GM11168 (cell line): Measurements from ENCODE around the gene ABCA7.

Source experiments
- in situ Hi-C: fragments of 300-500 bp; cut with MboI; formaldehyde crosslinking; loops from one replicate; pipeline ENCODE4 v1.12.0; 2022; ENCODE audit warnings: low sequenced_read_pairs; ENCODE audit not compliant: unreplicated experiment

The ABCA7 gene

GRCh38 chr19:1001538-1002166, 38.3 kb upstream of the ABCA7 start:
- in situ Hi-C loops, result no loop called here

GRCh38 chr19:1002600-1002999, 37.3 kb upstream of the ABCA7 start:
- in situ Hi-C loops, result no loop called here

GRCh38 chr19:1003283-1003682, 36.6 kb upstream of the ABCA7 start:
- in situ Hi-C loops, result no loop called here

- in situ Hi-C loops, result no loop called here
Measured at GRCh38 chr19:1004204-1004802, 35.6 kb upstream of the ABCA7 start.

- in situ Hi-C loops, result no loop called here
Measured at GRCh38 chr19:1004803-1005664, 34.9 kb upstream of the ABCA7 start.

GRCh38 chr19:1006711-1007398, 33.1 kb upstream of the ABCA7 start:
- in situ Hi-C loops, result no loop called here

- in situ Hi-C loops, result no loop called here
Measured at GRCh38 chr19:1007399-1008251, 32.3 kb upstream of the ABCA7 start.

- in situ Hi-C loops, result no loop called here
Measured at GRCh38 chr19:1008268-1009040, 31.5 kb upstream of the ABCA7 start.

GRCh38 chr19:1009041-1009980, 30.6 kb upstream of the ABCA7 start:
- in situ Hi-C loops, result no loop called here

- in situ Hi-C loops, result no loop called here
Measured at GRCh38 chr19:1009981-1010538, 29.8 kb upstream of the ABCA7 start.

- in situ Hi-C loops, result no loop called here
Measured at GRCh38 chr19:1010586-1011510, 29.1 kb upstream of the ABCA7 start.

- in situ Hi-C loops, result no loop called here
Measured at GRCh38 chr19:1011831-1012333, 28.0 kb upstream of the ABCA7 start.

GRCh38 chr19:1012334-1012733, 27.6 kb upstream of the ABCA7 start:
- in situ Hi-C loops, result no loop called here

GRCh38 chr19:1013218-1013617, 26.7 kb upstream of the ABCA7 start:
- in situ Hi-C loops, result no loop called here

- in situ Hi-C loops, result no loop called here
Measured at GRCh38 chr19:1014161-1015060, 25.5 kb upstream of the ABCA7 start.
